Measurements from ENCODE around the gene SPTA1.

DNA sequence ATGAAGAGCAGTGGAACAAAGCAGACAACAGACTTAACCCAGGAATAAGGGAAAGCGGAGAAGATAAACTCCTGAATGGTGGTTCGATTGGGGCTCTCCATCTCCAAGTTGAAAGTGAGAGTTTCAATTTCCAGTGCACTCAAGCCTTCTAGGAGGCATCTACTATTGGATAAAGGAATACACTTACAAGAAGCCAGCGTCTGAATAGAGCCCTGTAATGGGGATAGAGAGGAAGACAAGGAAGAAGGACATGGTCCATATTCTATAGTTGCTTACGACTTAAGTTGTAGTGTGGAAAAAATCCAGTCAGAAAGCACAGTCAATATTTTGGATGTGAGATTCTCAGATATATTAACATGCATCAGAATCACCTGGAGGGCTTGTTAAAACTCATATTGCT, 14.0 kb upstream of the SPTA1 start, which contains the start of gene OR6K2:
- TF ChIP-seq, protein P1, sequence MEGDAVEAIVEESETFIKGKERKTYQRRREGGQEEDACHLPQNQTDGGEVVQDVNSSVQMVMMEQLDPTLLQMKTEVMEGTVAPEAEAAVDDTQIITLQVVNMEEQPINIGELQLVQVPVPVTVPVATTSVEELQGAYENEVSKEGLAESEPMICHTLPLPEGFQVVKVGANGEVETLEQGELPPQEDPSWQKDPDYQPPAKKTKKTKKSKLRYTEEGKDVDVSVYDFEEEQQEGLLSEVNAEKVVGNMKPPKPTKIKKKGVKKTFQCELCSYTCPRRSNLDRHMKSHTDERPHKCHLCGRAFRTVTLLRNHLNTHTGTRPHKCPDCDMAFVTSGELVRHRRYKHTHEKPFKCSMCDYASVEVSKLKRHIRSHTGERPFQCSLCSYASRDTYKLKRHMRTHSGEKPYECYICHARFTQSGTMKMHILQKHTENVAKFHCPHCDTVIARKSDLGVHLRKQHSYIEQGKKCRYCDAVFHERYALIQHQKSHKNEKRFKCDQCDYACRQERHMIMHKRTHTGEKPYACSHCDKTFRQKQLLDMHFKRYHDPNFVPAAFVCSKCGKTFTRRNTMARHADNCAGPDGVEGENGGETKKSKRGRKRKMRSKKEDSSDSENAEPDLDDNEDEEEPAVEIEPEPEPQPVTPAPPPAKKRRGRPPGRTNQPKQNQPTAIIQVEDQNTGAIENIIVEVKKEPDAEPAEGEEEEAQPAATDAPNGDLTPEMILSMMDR (IDR thresholded peaks at IDR 0.05): no peak
- TF ChIP-seq POLR2A (IDR thresholded peaks at IDR 0.05): no peak

Measured in adrenal gland (tissue), 5 donors.